Measurements from ENCODE around the gene LAMA2.

The LAMA2 gene

GRCh38 chr6:129184808-129185366 is 301.9 kb downstream of the LAMA2 start:
- DNase-seq, result no peak

GRCh38 chr6:129186988-129187387 is 304.1 kb downstream of the LAMA2 start:
- DNase-seq, result no peak

GRCh38 chr6:129188306-129188705 is 305.4 kb downstream of the LAMA2 start:
- DNase-seq, result no peak

GRCh38 chr6:129188795-129189194 is 305.9 kb downstream of the LAMA2 start:
- no peak for DNase-seq

GRCh38 chr6:129189266-129189665 is 306.3 kb downstream of the LAMA2 start:
- DNase-seq, result no peak

- DNase-seq, result no peak
Measured at GRCh38 chr6:129191235-129191634, 308.3 kb downstream of the LAMA2 start.

- no peak for DNase-seq
Measured at GRCh38 chr6:129192458-129192989, 309.6 kb downstream of the LAMA2 start.

GRCh38 chr6:129194306-129194941 is 311.5 kb downstream of the LAMA2 start:
- DNase-seq, result no peak

GRCh38 chr6:129195161-129195560 is 312.2 kb downstream of the LAMA2 start:
- no peak for DNase-seq

- no peak for DNase-seq
Measured at GRCh38 chr6:129195643-129196042, 312.7 kb downstream of the LAMA2 start.

- DNase-seq, result no peak
Measured at GRCh38 chr6:129197154-129197553, 314.2 kb downstream of the LAMA2 start.

GRCh38 chr6:129200151-129200550 is 317.2 kb downstream of the LAMA2 start:
- no peak for DNase-seq

GRCh38 chr6:129203190-129203900 is 320.4 kb downstream of the LAMA2 start:
- no peak for DNase-seq

- peak; percentile 93 for DNase-seq
Measured at GRCh38 chr6:129206821-129207220, 323.9 kb downstream of the LAMA2 start.

- DNase-seq, result no peak
Measured at GRCh38 chr6:129207832-129208231, 324.9 kb downstream of the LAMA2 start.

GRCh38 chr6:129208415-129209034 is 325.6 kb downstream of the LAMA2 start:
- no peak for DNase-seq

GRCh38 chr6:129209355-129209754 is 326.4 kb downstream of the LAMA2 start:
- no peak for DNase-seq

- DNase-seq, result no peak
Measured at GRCh38 chr6:129210684-129211083, 327.7 kb downstream of the LAMA2 start.

GRCh38 chr6:129211626-129212025 is 328.7 kb downstream of the LAMA2 start:
- DNase-seq, result no peak

GRCh38 chr6:129212081-129212480 is 329.1 kb downstream of the LAMA2 start:
- no peak for DNase-seq

- no peak for DNase-seq
Measured at GRCh38 chr6:129215246-129215645, 332.3 kb downstream of the LAMA2 start.

GRCh38 chr6:129215916-129216520 is 333.1 kb downstream of the LAMA2 start:
- DNase-seq, result no peak

- DNase-seq, result no peak
Measured at GRCh38 chr6:129217701-129218100, 334.8 kb downstream of the LAMA2 start.
